Middle frontal gyrus (tissue), 1 donor: ENCODE results near the gene RPS8.
"Not testable (repeated sequence)": the region's sequence is repeated elsewhere in the genome, so short reads cannot be mapped to it uniquely, and the experiment has no call there.

ENCODE experiments used
- DNase-seq: peaks from one replicate; pipeline ENCODE4 v3.0.0-alpha.2; 2015; ENCODE audit warnings: low spot score; ENCODE audit errors: extremely low spot score

The RPS8 gene

DNA sequence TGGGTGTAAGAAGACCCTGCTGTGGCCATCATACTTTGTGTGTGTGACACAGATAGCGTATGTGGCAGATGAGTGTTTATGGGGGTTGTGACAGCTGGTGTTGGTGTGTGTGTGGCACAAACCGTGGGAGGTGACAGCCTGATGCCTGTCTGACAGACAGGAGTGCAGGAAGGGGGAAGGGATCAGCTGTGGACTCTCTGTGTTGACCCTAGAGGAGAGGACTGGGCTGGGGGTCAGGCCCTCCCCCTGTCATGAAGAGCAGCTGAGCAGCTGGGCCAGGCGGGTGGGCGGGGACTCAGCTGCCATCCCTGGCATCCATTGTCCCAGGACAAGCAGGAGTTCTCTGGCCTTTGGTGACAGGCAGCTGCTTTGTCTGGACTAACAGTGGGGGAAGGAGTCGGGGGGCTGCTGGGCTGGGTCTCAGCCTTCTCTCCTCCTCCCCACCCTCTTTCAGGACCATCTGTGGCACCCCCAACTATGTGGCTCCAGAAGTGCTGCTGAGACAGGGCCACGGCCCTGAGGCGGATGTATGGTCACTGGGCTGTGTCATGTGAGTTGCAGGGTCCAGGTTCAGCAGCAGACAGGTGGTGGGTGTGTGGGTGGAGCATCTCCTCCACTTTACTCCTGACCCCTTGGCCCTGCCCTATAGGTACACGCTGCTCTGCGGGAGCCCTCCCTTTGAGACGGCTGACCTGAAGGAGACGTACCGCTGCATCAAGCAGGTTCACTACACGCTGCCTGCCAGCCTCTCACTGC lies 27.1 kb downstream of the RPS8 start:
- no peak for DNase-seq

- DNase-seq, result no peak
These were observed 27.6 kb downstream of the RPS8 start for GRCh38 chr1:44803062-44803311.

DNA sequence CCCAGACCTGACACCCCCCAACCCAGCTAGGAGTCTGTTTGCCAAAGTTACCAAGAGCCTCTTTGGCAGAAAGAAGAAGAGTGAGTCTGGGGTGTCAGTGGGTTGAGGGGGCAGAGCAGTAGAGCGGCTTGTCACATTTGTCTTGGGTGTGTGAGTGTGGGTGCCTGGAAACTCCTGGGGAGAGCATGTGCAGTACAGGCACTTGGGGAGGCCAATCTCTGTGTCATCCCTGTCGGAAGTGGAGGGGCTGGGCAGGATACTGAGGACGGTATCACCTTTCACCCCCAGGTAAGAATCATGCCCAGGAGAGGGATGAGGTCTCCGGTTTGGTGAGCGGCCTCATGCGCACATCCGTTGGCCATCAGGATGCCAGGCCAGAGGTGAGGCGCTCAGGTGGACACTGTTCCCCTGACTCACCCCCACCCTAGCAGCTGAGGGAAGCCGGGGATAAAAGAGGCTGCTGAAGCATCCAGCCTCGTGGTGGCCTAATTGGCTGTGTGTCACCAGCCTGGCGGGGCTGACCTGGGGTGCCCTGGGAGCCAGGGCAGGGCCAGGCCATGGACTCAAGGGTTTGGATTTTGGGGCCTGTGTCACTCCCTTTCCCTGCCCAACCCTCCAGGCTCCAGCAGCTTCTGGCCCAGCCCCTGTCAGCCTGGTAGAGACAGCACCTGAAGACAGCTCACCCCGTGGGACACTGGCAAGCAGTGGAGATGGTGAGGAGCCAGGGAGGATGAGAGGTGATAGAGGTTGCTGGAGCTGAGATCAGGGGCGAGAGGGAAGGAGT lies 28.2 kb downstream of the RPS8 start:
- DNase-seq, result no peak

- no peak for DNase-seq
These were observed 30.1 kb downstream of the RPS8 start for GRCh38 chr1:44805311-44806024.

DNA sequence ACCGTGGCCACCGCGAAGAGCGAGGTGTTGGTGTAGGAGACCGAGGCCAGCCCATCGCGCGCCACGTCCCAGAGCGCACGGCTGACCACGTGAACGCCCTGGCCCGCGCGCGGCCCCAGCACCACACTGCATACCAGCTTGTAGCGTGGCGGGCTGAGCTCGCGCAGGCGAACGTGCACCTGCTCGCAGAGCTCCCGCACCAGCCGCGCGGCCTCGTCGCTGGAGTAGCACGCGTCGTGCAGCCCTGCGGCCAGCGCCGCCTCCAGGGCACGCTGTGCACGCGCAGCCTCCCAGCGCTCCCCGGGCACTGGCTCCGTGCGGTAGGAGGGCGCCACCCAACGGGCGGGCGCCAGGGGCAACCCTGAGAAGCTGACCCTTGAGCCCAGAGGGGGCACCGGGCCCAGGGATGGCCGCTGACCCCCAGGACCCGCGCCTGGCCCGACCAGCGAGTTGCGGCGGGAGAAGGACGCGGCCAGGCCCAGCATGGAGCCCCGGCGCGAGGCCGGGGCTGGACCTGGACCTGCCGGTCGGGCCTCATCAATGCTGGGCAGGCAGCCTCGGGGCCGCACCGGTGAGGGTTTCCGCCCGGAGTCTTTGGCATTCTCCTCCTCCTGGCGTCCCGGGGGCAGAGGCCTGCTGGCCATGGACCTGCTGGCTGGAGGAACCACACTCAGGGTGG lies 30.8 kb downstream of the RPS8 start:
- no peak for DNase-seq

GRCh38 chr1:44806704-44807363 lies 31.5 kb downstream of the RPS8 start, which contains the start of gene DYNLT4:
TSS of gene DYNLT4 (minus strand) at chr1:44807351. CDS start at chr1:44806668, 683 bp downstream.
- DNase-seq, result no peak

DNA sequence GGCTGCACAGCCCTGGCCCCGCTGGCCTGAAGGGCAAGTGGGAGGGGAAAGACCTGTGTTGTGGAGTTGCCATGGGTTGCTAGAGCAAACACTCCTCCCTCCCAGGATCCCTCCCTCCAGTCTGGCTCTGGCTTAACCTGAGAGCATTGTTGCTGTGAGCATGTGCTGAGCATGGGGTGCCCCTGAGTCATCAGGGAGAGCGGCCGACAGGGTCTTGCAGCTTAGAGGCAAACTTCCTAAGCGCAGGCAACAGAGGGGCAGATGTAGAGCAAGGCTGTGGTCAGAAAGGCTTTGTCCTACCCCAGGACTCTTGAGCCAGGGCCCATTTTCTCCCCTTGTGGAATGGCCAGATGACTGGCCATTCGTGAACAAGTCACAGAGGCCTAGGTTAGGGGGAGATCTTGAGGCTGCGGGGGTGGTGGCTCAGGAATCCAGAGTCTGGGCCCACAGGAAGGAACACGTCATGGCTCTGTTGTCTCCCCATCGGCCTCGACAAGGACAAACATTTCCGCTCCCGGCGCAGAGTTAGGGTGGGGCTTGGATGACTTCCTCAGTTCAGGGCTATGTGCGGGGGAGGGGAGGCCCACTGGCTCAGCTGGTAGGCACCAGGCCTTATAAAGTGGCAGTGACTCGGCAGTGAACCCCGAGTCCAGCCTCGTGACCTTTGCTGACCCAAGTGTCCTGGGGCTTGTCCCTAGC lies 32.2 kb downstream of the RPS8 start:
- no peak for DNase-seq

DNA sequence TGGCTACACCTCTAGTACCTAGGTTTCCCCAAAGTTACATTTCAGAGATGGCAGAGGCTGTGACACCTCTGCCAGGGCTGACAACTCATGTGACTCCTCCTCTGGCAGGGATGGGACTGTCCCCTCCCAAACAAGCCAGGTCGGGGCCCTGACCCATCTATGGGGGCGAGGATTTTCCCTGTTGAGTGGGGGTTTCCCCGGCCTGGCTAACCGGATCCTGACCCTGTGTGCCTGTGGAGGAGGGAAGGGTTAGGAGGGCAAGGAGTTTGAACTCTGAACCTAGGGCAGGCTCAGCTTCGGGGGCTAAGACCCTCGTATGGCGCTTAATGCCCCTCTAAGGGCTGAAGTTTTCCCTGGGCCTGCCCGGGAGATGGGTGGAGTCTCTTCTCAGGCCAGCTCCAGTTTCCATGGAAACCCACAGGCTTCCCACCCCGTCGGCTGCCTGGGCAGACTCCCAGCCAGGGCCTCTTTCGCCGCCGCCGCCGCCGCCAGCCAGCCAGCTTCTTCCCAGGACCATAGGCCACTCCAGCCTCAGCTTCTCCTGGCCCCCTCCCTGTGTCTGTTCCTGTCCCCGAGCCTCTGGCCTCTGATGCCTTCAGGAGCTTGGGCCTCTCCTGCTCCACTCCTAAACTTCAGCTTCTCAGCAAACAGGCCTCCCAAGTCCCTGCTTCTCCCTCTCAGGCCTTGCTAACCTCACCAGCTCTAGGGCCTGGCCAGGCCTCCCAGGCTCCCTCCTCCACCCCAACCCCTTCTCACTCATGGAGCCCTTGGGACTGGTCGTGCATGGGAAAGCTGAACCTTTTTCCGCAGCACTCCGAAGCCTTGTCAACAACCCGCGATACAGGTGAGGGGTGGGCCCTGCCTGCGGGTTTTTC lies 33.0 kb downstream of the RPS8 start, which contains the start of gene BTBD19:
Gene BTBD19 (plus strand): TSS at position 461 of the 875 bp plus-strand sequence. CDS start 298 bp downstream, at position 759.
- peak; percentile 59 for DNase-seq

DNA sequence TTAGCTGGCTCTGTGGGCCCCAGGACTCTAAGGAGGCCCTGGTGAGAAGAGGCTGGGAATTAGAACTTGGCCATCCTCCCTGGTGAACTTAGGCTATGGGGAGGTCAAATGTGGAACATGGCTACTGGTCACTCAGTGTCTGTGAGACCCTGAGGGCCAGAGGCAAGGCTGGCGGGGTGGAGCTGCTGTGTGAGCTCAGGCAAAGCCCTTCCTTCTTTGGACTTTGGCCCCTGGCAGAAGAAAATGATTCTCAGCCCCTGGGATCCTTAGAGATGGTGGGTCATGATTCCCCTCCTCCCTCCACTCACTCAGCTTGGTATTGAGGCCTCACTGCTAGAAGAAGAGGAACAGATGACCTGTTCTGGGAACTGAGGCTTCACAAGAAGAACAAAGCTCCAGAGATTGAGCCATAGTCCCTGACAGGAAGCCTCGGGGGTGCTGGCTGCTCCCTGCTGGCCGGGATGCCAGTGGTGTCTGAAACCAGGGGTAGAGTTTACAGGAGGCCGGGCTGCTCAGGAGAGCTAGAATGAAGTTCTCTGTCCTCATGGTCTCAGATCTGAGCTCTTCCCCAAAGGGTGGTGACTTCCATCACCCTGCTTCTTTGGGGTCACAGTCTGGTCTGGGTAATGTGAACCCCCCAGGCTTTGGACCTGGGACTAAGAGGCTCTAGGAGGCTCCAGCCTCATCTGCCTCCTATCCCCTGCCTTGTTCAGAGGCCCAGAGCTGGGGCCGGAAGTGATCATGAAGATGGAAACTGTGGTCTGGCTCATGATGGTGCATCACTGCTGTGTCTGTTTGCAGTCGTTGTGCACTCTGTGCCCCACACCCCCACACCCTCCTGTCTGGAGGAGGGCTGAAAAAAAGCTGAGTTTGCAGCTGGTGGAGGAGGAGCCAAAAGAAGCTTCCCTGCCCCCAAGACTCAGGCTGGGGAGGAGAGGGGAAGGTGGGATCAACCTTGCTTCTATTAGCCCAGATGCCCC lies 33.9 kb downstream of the RPS8 start:
- DNase-seq, result no peak

- no peak for DNase-seq
These were observed 34.9 kb downstream of the RPS8 start for GRCh38 chr1:44810101-44810761.

DNA sequence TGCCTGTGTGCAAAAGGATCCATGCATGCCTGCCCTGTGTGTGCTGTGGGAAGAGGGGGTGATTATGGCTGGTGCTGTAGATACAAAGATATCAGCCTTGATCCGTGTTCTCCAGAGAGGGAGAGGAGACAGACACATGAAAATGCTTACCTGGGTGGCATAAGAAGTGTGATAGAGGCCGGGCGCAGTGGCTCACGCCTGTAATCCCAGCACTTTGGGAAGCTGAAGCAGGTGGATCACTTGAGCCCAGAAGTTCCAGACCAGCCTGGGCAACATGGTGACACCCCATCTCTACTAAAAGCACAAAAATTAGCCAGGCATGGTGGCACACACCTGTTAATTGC lies 35.4 kb downstream of the RPS8 start:
- DNase-seq, result not testable (repeated sequence)

DNA sequence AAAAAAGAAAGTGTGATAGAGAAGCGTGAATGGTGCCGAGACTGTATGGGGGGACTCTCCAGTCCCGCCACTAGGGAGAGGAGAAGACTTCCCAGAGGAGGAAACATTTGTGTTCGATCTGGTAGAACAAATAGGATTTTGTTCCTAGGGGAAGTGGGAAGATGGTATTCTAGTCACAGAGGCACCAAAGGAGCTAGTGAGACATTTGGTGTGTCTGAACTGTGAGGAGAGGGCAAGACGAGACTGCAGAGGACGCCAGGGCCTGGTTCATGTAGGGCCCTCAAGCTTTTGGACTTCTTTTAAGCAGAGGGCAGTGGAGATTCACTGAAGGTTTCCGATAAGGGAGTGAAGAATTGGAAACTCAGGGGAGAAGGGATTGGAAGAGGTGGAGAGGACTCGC lies 35.9 kb downstream of the RPS8 start:
- no peak for DNase-seq

- DNase-seq, result no peak
These were observed 37.6 kb downstream of the RPS8 start for GRCh38 chr1:44812822-44813543.

DNA sequence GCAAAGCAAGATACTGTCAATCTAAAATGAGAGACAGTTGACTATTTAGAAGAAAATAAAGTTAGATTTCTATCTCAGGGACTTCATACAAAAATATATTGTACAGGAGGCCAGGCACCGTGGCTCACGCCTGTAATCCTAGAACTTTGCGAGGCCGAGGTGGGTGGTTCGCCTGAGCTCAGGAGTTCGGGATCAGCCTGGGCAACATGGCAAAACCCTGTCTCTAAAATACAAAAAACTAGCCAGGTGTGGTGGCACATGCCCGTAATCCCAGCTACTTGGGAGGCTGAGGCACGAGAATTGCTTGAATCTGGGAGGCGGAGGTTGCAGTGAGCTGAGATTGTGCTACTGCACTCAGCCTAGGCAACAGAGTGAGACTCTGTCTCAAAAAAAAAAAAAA lies 40.6 kb downstream of the RPS8 start:
- not testable (repeated sequence) for DNase-seq

GRCh38 chr1:44817307-44817706 lies 42.0 kb downstream of the RPS8 start:
- DNase-seq, result no peak

GRCh38 chr1:44817771-44818495 lies 42.6 kb downstream of the RPS8 start:
- DNase-seq, result no peak
